ENCODE data around the gene FLAD1.

Gene FLAD1

GRCh38 chr1:155012776-155013602, 29.8 kb downstream of the FLAD1 start:
- H3K36me3 ChIP-seq = peaks cover 0 to 43% (median 24%) of the 10 kb centered on the region in 3 donors
- intact Hi-C loops (cut with DNase I; ENCODE audit: low total_unique reads) = no loop called here
- peaks cover 0 to 70% (median 41%) of the 10 kb centered on the region in 4 donors for H3K4me1 ChIP-seq
- no peak overlapping the region for H3K4me3 ChIP-seq
- H3K27ac ChIP-seq = peak overlapping the region in 1 of 2 donors; percentile 65
- DNase-seq = no peak
- H3K27me3 ChIP-seq = no peaks in the 10 kb centered on the region
- no peak for TF ChIP-seq CTCF (IDR thresholded peaks at IDR 0.05)
- H3K9me3 ChIP-seq = no peaks in the 10 kb centered on the region

- intact Hi-C loops (cut with DNase I; ENCODE audit: low total_unique reads) = no loop called here
- Histone ChIP-seq H3K4me3 (no peak overlapping the region), H3K27ac (peak overlapping the region in 1 of 2 donors; percentile 65), H3K36me3 (peaks cover 0 to 43% (median 24%) of the 10 kb centered on the region in 3 donors), H3K9me3 (no peaks in the 10 kb centered on the region), H3K4me1 (peaks cover 0 to 67% (median 40%) of the 10 kb centered on the region in 4 donors), H3K27me3 (no peaks in the 10 kb centered on the region)
- DNase-seq = no peak
- no peak for TF ChIP-seq CTCF (IDR thresholded peaks at IDR 0.05)
Measured at GRCh38 chr1:155013632-155014031, 30.5 kb downstream of the FLAD1 start.

GRCh38 chr1:155014709-155015508, 31.8 kb downstream of the FLAD1 start:
- Histone ChIP-seq H3K27me3 (no peaks in the 10 kb centered on the region), H3K4me1 (peaks cover 0 to 55% (median 38%) of the 10 kb centered on the region in 4 donors), H3K36me3 (peaks cover 0 to 43% (median 24%) of the 10 kb centered on the region in 3 donors), H3K4me3 (no peak overlapping the region), H3K9me3 (no peaks in the 10 kb centered on the region), H3K27ac (no peak overlapping the region)
- DNase-seq = peak in 1 of 2 donors; percentile 69
- intact Hi-C loops (cut with DNase I; ENCODE audit: low total_unique reads) = loop anchor here (5.0 kb wide), 1 partner anchor 53 kb away; the partner anchor contains the start of gene PYGO2
- no peak for TF ChIP-seq CTCF (IDR thresholded peaks at IDR 0.05)

GRCh38 chr1:155015527-155016230, 32.5 kb downstream of the FLAD1 start:
- no peak for TF ChIP-seq CTCF (IDR thresholded peaks at IDR 0.05)
- peaks cover 0 to 47% (median 35%) of the 10 kb centered on the region in 4 donors for H3K4me1 ChIP-seq
- H3K27ac ChIP-seq = peak overlapping the region in 1 of 2 donors; percentile 83
- H3K9me3 ChIP-seq = no peaks in the 10 kb centered on the region
- intact Hi-C loops (cut with DNase I; ENCODE audit: low total_unique reads) = loop anchor here (5.0 kb wide), 1 partner anchor 53 kb away; the partner anchor contains the start of gene PYGO2
- no peak overlapping the region for H3K4me3 ChIP-seq
- H3K36me3 ChIP-seq = peaks cover 0 to 43% (median 24%) of the 10 kb centered on the region in 3 donors
- DNase-seq = no peak
- H3K27me3 ChIP-seq = no peaks in the 10 kb centered on the region

GRCh38 chr1:155016231-155016831, 33.2 kb downstream of the FLAD1 start:
- no peak for TF ChIP-seq CTCF (IDR thresholded peaks at IDR 0.05)
- H3K27ac ChIP-seq = peak overlapping the region; percentile 83 to 88
- no peaks in the 10 kb centered on the region for H3K9me3 ChIP-seq
- no peak for DNase-seq
- H3K36me3 ChIP-seq = peaks cover 0 to 37% (median 24%) of the 10 kb centered on the region in 3 donors
- H3K27me3 ChIP-seq = no peaks in the 10 kb centered on the region
- H3K4me1 ChIP-seq = peaks cover 0 to 41% (median 34%) of the 10 kb centered on the region in 4 donors
- no peak overlapping the region for H3K4me3 ChIP-seq
- intact Hi-C loops (cut with DNase I; ENCODE audit: low total_unique reads) = loop anchor here (5.0 kb wide), 1 partner anchor 54 kb away; the partner anchor contains the start of gene PYGO2

Data from tibial artery (tissue), 4 donors.